Neuron (in vitro differentiated cells): ENCODE measurements around the gene CRYZL1.
"Not testable (repeated sequence)": the region's sequence is repeated elsewhere in the genome, so short reads cannot be mapped to it uniquely, and the experiment has no call there.

Experiments used
- H2AFZ ChIP-seq: one replicate; pipeline ENCODE4 v1.6.1; 2013; ENCODE audit warnings: low read depth, mild to moderate bottlenecking, inconsistent platforms, low read length, moderate library complexity
- H3K27me3 ChIP-seq: one replicate; pipeline ENCODE4 v1.6.1; 2013; ENCODE audit warnings: low read length; ENCODE audit not compliant: insufficient read depth
- H3K36me3 ChIP-seq: one replicate; pipeline ENCODE4 v1.6.1; 2013; ENCODE audit warnings: low read length; ENCODE audit not compliant: insufficient read depth
- H3K4me1 ChIP-seq: one replicate; pipeline ENCODE4 v1.6.1; 2013; ENCODE audit warnings: low read length; ENCODE audit not compliant: insufficient read depth
- H3K4me3 ChIP-seq: 2 replicates; pipeline ENCODE4 v1.5.1; 2013; ENCODE audit warnings: mild to moderate bottlenecking, low read length, moderate library complexity
- H3K9me3 ChIP-seq: one replicate; pipeline ENCODE4 v1.6.1; 2013; ENCODE audit warnings: low read length

CRYZL1 gene

GRCh38 chr21:33587792-33588484, 53.6 kb downstream of the CRYZL1 start:
- H3K4me3 ChIP-seq = peak overlapping the region; percentile 60
- no peaks in the 10 kb centered on the region for H3K9me3 ChIP-seq
- no peaks in the 10 kb centered on the region for H3K27me3 ChIP-seq
- peaks cover 11% of the 10 kb centered on the region for H3K4me1 ChIP-seq
- peaks cover 31% of the 10 kb centered on the region for H3K36me3 ChIP-seq
- H2AFZ ChIP-seq = peak overlapping the region; percentile 95

GRCh38 chr21:33586927-33587326, 54.6 kb downstream of the CRYZL1 start:
- no peak overlapping the region for H2AFZ ChIP-seq
- peak overlapping the region; percentile 60 for H3K4me3 ChIP-seq
- H3K36me3 ChIP-seq = peaks cover 39% of the 10 kb centered on the region
- no peaks in the 10 kb centered on the region for H3K27me3 ChIP-seq
- peaks cover 11% of the 10 kb centered on the region for H3K4me1 ChIP-seq
- H3K9me3 ChIP-seq = no peaks in the 10 kb centered on the region

DNA sequence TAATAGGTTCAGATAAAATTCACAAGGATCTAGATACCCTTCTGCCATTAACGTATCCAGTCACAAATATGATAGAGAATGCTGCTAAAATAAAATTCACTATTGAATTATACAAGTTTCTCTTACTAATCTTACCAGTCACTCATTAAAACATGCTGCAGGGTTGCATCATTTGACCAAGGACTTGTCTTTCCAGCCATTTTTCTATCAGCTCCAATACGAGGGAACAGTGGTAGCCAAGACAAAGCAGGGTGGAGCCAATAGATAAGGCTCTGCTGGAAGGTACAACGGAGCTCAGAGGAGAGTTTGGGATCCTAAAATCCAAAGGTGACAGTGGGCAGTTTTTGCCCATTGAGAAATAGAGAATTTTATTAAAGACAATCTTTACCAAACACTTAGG, 57.1 kb downstream of the CRYZL1 start:
- Histone ChIP-seq H3K4me3 (no peak overlapping the region), H3K4me1 (peaks cover 8% of the 10 kb centered on the region), H3K27me3 (no peaks in the 10 kb centered on the region), H3K36me3 (peaks cover 49% of the 10 kb centered on the region), H3K9me3 (no peaks in the 10 kb centered on the region), H2AFZ (no peak overlapping the region)

DNA sequence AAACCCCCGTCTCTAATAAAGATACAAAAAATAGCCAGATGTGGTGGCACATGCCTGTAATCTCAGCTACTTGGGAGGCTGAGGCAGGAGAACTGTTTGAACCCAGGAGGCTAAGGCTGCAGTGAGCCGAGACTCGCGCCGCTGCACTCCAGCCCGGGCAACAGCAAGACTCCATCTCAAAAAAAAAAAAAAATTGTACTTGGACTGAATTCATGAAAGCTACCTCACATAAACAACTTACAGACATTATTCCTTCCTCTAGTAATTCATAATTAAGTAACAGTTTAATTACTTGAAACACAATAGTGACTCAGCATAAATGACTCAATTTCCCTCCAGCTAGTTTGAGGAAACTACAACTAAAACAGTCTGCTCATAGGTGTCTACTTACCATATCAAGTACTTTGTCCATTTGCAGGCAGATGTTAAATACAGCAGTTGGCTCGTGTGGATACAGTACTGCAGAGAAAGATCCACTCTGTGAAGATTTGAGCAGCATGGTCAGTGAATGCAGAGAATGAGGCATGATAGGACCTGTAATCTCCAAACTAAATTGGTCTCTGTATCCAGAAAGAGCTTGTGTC, 62.5 kb downstream of the CRYZL1 start:
- Histone ChIP-seq H3K9me3 (no peaks in the 10 kb centered on the region), H3K36me3 (peaks cover 76% of the 10 kb centered on the region), H2AFZ (no peak overlapping the region)

GRCh38 chr21:33578214-33578613, 63.3 kb downstream of the CRYZL1 start:
- H3K9me3 ChIP-seq = no peaks in the 10 kb centered on the region
- peaks cover 81% of the 10 kb centered on the region for H3K36me3 ChIP-seq
- no peak overlapping the region for H2AFZ ChIP-seq
- H3K27me3 ChIP-seq = no peaks in the 10 kb centered on the region
- no peaks in the 10 kb centered on the region for H3K4me1 ChIP-seq
- H3K4me3 ChIP-seq = no peak overlapping the region

More for the DNA sequence above, 62.5 kb downstream of the CRYZL1 start:
- Histone ChIP-seq H3K4me3 (no peak overlapping the region), H3K27me3 (no peaks in the 10 kb centered on the region), H3K4me1 (no peaks in the 10 kb centered on the region)

GRCh38 chr21:33576741-33577141, 64.8 kb downstream of the CRYZL1 start:
- H3K9me3 ChIP-seq, H3K27me3 ChIP-seq, H3K4me3 ChIP-seq, H2AFZ ChIP-seq, H3K4me1 ChIP-seq: not testable (repeated sequence)
- peaks cover 82% of the 10 kb centered on the region for H3K36me3 ChIP-seq

- Histone ChIP-seq H3K4me1 (no peaks in the 10 kb centered on the region), H2AFZ (no peak overlapping the region), H3K36me3 (peaks cover 91% of the 10 kb centered on the region), H3K9me3 (no peaks in the 10 kb centered on the region), H3K4me3 (no peak overlapping the region), H3K27me3 (no peaks in the 10 kb centered on the region)
Measured at GRCh38 chr21:33572350-33572749, 69.2 kb downstream of the CRYZL1 start.

DNA sequence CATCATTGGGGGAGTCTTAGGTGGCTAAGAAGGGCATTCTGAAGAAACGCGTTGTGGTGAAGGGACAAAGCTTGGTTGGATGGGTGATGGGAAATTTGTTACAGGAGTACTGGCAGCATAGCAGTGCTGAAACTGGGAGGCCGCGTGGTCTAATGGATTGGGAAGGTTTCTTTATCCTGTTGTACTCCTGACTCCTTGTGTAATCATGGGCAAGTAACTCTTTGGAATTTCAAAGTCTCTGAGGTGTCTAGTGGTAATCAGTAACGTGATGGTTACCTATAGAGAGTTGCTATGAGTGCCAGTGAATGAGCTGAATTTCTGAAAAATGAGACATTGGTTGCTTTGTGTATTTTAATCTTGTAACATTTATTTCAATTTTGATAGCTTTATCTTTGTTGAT, 71.5 kb downstream of the CRYZL1 start:
- Histone ChIP-seq H3K9me3 (no peaks in the 10 kb centered on the region), H3K4me3 (no peak overlapping the region), H2AFZ (no peak overlapping the region), H3K4me1 (no peaks in the 10 kb centered on the region), H3K36me3 (peaks cover 82% of the 10 kb centered on the region), H3K27me3 (no peaks in the 10 kb centered on the region)

GRCh38 chr21:33568448-33568847, 73.1 kb downstream of the CRYZL1 start:
- H3K36me3 ChIP-seq = peaks cover 76% of the 10 kb centered on the region
- no peaks in the 10 kb centered on the region for H3K27me3 ChIP-seq
- H3K4me1 ChIP-seq = no peaks in the 10 kb centered on the region
- H3K4me3 ChIP-seq = no peak overlapping the region
- no peaks in the 10 kb centered on the region for H3K9me3 ChIP-seq
- no peak overlapping the region for H2AFZ ChIP-seq

DNA sequence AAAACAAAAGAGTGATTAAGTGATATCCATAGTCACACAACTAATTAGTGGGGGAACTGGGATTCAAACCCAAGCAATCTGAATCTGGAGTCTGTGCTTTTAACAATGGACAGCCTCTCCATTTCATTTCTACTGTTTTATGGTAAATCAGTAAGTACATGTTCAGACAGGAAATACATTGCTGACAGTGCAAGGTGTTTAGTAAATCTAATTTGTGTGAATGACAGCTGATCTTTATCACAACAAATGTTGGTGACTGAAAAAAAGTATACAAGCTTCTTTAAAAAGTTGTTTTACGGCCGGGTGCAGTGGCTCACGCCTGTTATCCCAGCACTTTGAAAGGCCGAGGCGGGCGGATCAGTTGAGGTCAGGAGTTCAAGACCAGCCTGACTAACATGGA, 73.6 kb downstream of the CRYZL1 start:
- no peaks in the 10 kb centered on the region for H3K9me3 ChIP-seq
- H3K36me3 ChIP-seq = peaks cover 75% of the 10 kb centered on the region
- no peak overlapping the region for H2AFZ ChIP-seq
- no peaks in the 10 kb centered on the region for H3K27me3 ChIP-seq
- no peak overlapping the region for H3K4me3 ChIP-seq
- H3K4me1 ChIP-seq = no peaks in the 10 kb centered on the region

DNA sequence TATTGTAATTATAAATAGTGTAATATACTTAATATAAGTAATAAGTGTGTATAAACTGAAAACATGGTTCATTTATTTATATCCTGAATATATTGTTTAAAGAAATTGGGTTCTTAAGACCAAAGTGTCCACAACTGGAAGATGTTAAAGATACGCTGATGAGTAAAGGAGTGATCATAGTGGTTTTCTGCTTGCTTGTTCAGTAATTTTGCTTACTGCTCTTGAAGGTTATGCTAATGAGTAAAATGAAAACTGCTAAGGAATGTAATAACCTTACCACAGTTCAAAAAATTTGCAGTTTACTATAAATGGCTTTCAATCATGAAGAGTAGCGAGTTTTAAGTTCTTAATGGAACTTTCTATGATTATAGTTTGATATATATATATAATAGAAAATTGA, 75.0 kb downstream of the CRYZL1 start:
- no peaks in the 10 kb centered on the region for H3K4me1 ChIP-seq
- no peaks in the 10 kb centered on the region for H3K27me3 ChIP-seq
- H3K4me3 ChIP-seq = no peak overlapping the region
- H2AFZ ChIP-seq = no peak overlapping the region
- H3K9me3 ChIP-seq = no peaks in the 10 kb centered on the region
- H3K36me3 ChIP-seq = peaks cover 77% of the 10 kb centered on the region

DNA sequence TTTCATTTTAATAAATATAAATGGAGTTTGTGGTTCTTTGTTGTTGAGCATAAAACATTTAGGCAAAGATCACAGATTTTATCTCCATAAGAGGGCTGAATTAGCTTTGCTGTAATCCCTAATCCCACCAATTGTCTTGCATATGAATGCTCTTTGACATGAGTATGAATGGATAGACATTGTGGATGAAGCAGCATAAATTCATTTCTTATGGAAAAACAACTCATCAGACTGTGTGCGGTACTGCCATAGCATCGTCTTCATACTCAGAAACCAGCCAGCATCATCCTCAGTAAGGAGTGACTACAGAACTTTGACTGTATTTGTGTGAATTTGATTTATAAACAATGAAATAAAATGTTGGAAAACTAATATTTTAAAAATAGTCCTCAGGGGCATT, 79.2 kb downstream of the CRYZL1 start:
- Histone ChIP-seq H2AFZ (no peak overlapping the region), H3K36me3 (peaks cover 80% of the 10 kb centered on the region), H3K27me3 (no peaks in the 10 kb centered on the region), H3K4me1 (no peaks in the 10 kb centered on the region), H3K4me3 (no peak overlapping the region), H3K9me3 (peaks cover 1% of the 10 kb centered on the region)

- H3K4me3 ChIP-seq = no peak overlapping the region
- H3K9me3 ChIP-seq = peaks cover 3% of the 10 kb centered on the region
- H2AFZ ChIP-seq = no peak overlapping the region
- no peaks in the 10 kb centered on the region for H3K4me1 ChIP-seq
- H3K27me3 ChIP-seq = no peaks in the 10 kb centered on the region
- peaks cover 80% of the 10 kb centered on the region for H3K36me3 ChIP-seq
Measured at GRCh38 chr21:33561373-33561772, 80.2 kb downstream of the CRYZL1 start.

- Histone ChIP-seq H3K27me3 (no peaks in the 10 kb centered on the region), H3K9me3 (peaks cover 3% of the 10 kb centered on the region), H3K4me1 (no peaks in the 10 kb centered on the region), H2AFZ (no peak overlapping the region), H3K36me3 (peaks cover 83% of the 10 kb centered on the region), H3K4me3 (no peak overlapping the region)
Measured at GRCh38 chr21:33560965-33561364, 80.6 kb downstream of the CRYZL1 start.
